GM19023 (cell line): ENCODE results near the gene RNF224.
A peak's percentile ranks its signal among the peaks of the same experiment; 100 is the strongest.

Source experiments
- ATAC-seq: cut with Tn5 transposase; IDR thresholded peaks from one replicate; pipeline ENCODE4 v1.9.1; 2021; ENCODE audit warnings: mild to moderate bottlenecking, moderate library complexity; ENCODE audit not compliant: unreplicated experiment

RNF224 gene

DNA sequence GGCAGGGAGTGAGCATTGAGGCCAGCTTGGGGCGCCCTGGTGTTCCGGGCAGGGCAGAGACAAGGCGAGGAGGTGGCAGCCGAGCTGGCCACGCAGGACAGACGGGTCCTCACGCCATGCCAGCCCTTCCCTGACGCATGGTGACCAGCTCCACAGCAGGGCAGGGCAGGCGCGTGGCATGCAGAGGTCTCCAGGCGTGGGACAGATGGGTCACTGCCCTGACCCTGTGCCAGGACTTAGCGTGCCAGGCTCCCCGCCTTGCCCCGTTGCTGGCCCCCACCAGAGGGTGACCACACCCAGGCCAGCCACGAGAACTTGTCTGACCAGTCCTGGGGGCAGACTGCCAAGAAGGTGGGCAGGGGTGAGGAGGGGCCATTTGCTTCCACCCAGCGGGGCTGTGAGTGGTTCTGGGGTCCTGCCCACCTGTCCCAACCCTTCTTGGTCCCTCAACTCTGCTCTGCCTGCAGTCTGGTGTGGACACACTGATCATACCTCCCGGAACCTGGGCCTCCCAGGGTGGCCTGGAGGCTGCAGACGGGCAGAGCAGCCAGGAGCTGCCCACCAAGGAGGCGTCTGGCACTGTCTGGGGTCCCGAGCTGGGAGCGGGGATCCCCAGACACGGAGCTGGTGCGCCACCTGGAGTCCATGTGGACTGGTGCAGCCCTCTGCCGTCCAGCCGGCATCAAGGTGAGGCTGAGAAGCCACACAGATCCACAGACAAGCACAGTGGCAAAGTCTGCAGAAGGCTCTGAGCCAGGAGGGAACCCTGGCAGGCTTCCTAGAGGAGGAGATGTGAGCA, at the start of gene RNF224:
Gene RNF224 (plus strand): TSS at position 449 of the 799 bp plus-strand sequence. CDS start 834 bp downstream, outside the sequence.
- no peak for ATAC-seq

- ATAC-seq: no peak
Observed at GRCh38 chr9:137178201-137178938, 48.9 kb upstream of the RNF224 start.

GRCh38 chr9:137178939-137179630, 48.2 kb upstream of the RNF224 start:
- ATAC-seq: no peak

GRCh38 chr9:137179761-137180160, 47.5 kb upstream of the RNF224 start:
- ATAC-seq: no peak

- ATAC-seq: no peak
Observed at GRCh38 chr9:137180491-137180890, 46.8 kb upstream of the RNF224 start.

DNA sequence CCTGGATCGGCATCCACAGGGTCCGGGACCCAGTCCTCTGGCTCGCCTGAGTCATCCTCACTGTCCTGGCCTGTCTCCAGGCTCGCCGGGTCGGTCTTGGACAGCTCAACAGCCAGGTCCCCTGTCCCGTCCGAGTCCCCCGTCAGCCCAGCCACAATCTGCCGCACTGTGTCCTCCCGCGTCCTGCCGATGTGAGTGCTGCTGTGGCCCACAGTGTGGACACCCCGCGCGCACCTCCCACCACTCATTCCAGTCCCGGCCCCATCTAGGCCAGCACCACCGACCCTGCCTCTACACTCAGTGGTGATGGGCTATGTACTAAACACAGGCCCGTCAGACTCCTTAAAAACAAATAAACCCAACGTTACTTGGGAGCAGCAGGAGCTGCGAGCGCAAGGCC, 45.6 kb upstream of the RNF224 start:
- no peak for ATAC-seq

GRCh38 chr9:137182836-137183235, 44.5 kb upstream of the RNF224 start:
- no peak for ATAC-seq

- ATAC-seq: no peak
Observed at GRCh38 chr9:137183980-137184595, 43.2 kb upstream of the RNF224 start.

DNA sequence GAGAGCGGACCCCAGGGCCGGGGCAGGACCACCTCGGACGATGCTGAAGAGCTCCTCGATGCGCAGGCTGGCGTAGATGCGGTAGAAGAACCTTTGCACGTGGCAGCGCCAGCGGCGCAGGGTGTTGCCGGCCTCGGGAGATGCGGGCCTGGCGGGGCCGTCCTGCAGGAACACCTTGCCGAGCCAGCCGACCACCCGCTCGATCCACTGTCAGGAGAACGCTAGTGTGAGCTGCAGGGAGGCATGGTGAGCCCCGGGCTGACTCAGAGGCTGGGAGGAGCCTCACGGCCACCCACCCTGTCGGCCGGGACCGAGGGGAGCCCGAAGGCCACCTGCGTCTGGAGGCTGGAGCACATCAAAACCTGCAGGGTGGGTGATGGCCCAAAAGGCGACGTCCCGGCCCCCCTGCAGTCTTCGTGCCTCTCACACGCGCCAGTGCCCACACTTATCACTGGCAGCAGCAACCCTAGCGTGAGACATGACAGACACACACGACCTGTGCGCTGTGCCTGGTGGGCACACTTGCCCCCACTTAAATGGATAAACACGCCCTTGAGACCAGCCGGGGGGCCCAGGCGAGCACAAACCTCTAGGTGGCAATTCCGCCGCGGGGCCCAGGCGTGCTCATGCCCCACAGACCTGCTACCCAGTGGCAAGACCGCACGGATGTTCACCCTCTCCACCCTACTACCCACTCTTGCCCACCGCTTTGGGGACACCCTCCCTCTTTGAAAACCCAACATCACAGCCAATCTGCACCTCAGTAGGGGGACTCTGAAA, 42.2 kb upstream of the RNF224 start:
- ATAC-seq: no peak

- ATAC-seq: no peak
Observed at GRCh38 chr9:137185921-137186320, 41.4 kb upstream of the RNF224 start.

DNA sequence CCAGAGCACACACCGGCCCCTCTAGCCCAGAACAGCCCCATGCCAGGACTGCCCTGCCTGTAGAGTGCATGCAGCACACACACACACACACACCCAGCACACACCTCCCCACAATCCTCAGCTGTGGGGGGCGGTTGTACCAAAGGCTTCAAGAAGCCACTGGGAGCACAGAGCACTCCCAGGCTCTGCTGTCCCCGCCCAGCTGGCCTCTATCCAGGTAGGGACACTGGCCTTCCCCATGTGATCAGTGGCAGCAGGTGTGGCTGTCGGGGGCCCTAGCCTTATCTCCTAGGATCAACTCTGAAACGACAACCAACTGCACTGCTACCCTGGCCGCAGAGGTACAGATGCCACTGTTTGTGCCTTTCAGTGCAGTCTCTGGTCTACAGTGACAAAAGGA, 40.9 kb upstream of the RNF224 start:
- no peak for ATAC-seq

DNA sequence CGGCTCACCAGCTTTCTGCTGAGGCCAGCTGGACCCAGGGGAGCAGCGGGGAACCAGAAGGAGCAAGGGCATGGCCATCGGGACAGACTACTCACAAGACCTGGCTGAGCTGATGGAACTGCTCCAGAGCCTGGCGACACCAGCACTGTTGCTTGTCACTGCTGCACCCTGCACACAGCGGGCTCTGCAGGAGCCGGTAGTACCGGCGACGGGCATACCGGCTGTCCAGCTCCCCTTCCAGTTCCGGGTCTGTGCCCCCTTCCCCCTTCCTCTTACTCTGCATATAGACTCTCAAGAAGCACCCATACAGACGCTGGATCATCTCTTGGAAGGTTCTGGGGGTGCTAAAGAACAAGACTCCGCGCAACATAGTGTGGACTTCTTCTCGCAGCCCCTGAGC, 39.9 kb upstream of the RNF224 start:
- ATAC-seq: no peak

- ATAC-seq: no peak
Observed at GRCh38 chr9:137188086-137188489, 39.2 kb upstream of the RNF224 start.

DNA sequence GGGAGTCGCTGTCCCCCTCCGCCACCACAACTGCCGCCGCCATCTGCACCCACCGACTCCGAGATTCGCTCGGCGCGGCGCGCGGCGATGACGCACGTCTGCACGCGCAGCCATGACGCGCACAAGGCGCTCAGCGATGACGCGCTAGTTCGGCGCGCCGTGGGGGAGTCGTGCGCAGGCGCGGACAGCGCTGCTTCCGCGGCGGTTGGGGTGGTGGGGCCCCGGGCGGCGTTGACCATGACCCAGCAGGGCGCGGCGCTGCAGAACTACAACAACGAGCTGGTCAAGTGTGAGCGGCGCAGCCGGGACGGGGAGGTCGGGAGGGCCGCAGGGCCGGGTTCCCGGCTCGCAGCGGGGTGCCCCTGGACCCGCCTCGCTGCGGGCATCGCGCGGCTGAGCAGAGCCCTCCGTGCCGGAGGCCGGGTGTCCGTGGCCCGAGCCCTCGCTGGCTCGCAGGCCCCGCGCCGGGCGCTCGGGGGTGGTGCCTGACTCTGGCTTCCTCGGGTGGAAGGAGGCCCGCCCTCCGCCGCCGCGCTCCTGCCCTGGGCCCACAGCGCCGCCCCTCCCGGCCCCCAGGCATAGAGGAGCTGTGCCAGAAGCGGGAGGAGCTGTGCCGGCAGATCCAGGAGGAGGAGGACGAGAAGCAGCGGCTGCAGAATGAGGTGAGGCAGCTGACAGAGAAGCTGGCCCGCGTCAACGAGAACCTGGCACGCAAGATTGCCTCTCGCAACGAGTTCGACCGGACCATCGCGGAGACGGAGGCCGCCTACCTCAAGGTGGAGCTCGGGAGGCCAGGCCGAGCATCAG, 38.6 kb upstream of the RNF224 start, which contains the start of the genes ANAPC2 and SSNA1:
Gene ANAPC2 (minus strand): TSS at position 71 of the 807 bp plus-strand sequence. CDS start 28 bp downstream, at position 43.
Gene SSNA1 (plus strand): TSS at position 187 of the 807 bp plus-strand sequence. CDS start 51 bp downstream, at position 238.
- ATAC-seq: peak; percentile 73

- ATAC-seq: no peak
Observed at GRCh38 chr9:137189297-137190295, 37.7 kb upstream of the RNF224 start.

DNA sequence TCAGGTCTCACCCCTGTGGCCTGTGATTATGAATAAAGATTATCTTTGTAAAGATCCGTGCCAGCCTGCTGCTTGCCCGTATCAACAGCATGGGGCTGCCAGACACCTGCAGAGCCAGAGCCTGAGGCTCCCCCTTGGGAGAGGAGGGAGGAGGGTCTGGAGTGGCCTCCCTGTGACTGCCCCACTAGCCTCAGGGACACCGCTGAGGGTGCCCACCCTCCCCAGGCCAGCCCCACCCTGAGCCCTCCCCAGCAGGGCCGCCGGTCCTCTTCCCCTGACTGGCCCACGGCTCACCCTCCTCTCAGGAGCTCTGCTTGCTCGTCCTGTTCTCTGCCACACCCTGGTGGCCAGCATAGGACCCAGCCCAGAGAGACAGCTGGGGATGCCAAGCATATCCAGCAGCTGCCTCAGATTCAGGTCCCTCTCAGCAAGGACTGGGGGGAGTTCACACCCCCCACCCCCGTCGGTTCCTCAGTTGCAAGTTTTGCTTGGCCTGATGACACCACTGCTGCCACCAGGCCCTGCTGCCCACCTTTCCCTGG, 36.9 kb upstream of the RNF224 start:
- no peak for ATAC-seq

- no peak for ATAC-seq
Observed at GRCh38 chr9:137191245-137191644, 36.1 kb upstream of the RNF224 start.
